Bronchial smooth muscle cell (primary cell): ENCODE measurements around the gene OR2K2. TPM values are rescaled to one million over a fixed set of nuclear protein-coding genes. Genes with fewer than 3 reads are reported as not detected.

Experiments used
- total RNA-seq: library from RNA; depleted of rRNA; stranded (reverse); fragments of >200 nt; gene quantifications from 2 replicates; pipeline ENCODE4 v1.2.1, GENCODE V29; 2014

Gene OR2K2, protein sequence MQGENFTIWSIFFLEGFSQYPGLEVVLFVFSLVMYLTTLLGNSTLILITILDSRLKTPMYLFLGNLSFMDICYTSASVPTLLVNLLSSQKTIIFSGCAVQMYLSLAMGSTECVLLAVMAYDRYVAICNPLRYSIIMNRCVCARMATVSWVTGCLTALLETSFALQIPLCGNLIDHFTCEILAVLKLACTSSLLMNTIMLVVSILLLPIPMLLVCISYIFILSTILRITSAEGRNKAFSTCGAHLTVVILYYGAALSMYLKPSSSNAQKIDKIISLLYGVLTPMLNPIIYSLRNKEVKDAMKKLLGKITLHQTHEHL
- not detected in 2 replicates for total RNA-seq

GRCh38 chr9:111330124-111330523 is at the start of gene OR2K2:
TSS of gene OR2K2 (minus strand) at chr9:111330224. CDS start at chr9:111328433, 1,791 bp downstream.

Other genes with a start within 250 kb of the OR2K2 start
- gene ECPAS, start 154.2 kb upstream of the OR2K2 start, total RNA-seq: 96.8 and 106 TPM in 2 replicates
- gene ZNF483, start 195.0 kb upstream of the OR2K2 start, total RNA-seq: 1.9 and 2.2 TPM in 2 replicates